Stimulated activated effector memory CD8-positive, alpha-beta T cell treated with anti-CD3 and anti-CD28 coated beads, Interleukin-12 subunit alpha, Interleukin-12 subunit beta, amount 100 ng/mL, for 72 hours (primary cell): ENCODE measurements around the gene MTCL1.

Experiments
- ATAC-seq: fragments of 150-1000 bp; cut with Tn5 transposase; 2 replicates; pipeline ENCODE4 v1.10.0; 2021
- DNase-seq, 2 donors: peaks; one replicate each; pipeline ENCODE4 v3.0.0; 2021 to 2022; ENCODE audit warnings: low spot score in 2 of 2
- H3K27ac Mint-ChIP-seq: one replicate; pipeline ENCODE4 v1.8.0; 2022; ENCODE audit warnings: mild to moderate bottlenecking, mixed read lengths
- H3K36me3 Mint-ChIP-seq: one replicate; pipeline ENCODE4 v1.8.0; 2022; ENCODE audit warnings: mild to moderate bottlenecking, mixed read lengths
- H3K4me1 Mint-ChIP-seq: one replicate; pipeline ENCODE4 v1.8.0; 2022; ENCODE audit warnings: mixed read lengths
- H3K4me3 Mint-ChIP-seq: one replicate; pipeline ENCODE4 v1.8.0; 2022; ENCODE audit warnings: mild to moderate bottlenecking, mixed read lengths
- H3K9me3 Mint-ChIP-seq: one replicate; pipeline ENCODE4 v1.8.0; 2022; ENCODE audit warnings: mixed read lengths

The MTCL1 gene

GRCh38 chr18:8860845-8861642, 155.7 kb downstream of the MTCL1 start:
- DNase-seq: no peak
- Mint-ChIP-seq H3K9me3 (no peaks in the 10 kb centered on the region), H3K36me3 (no peaks in the 10 kb centered on the region), H3K4me1 (no peaks in the 10 kb centered on the region), H3K4me3 (no peak overlapping the region), H3K27ac (no peak overlapping the region)
- no peak for ATAC-seq

DNA sequence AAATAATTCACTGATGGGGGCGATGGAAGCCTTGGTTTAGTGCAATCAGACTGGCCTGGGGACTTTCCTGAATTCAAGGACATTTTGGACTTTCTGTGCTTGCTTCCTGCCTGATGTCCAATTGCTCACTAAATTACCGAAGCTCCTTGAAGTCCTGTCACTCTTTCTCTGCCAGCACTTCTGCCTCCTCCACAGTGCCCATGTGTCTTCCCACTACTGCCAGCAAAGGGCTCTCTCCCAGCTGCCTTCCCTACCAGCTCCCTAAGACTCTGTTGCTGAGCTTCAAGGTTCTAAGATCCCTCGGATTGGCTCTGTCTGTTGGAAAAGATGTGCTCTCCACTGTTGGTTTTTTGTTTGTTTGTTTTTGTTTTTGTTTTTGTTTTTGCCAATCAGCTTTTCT, 158.1 kb downstream of the MTCL1 start:
- no peaks in the 10 kb centered on the region for H3K4me1 Mint-ChIP-seq
- H3K9me3 Mint-ChIP-seq: no peaks in the 10 kb centered on the region
- H3K4me3 Mint-ChIP-seq: no peak overlapping the region
- DNase-seq (no peak), ATAC-seq (no peak)
- H3K36me3 Mint-ChIP-seq: no peaks in the 10 kb centered on the region
- no peak overlapping the region for H3K27ac Mint-ChIP-seq

GRCh38 chr18:8865934-8866333, 160.6 kb downstream of the MTCL1 start:
- Mint-ChIP-seq H3K36me3 (no peaks in the 10 kb centered on the region), H3K27ac (no peak overlapping the region), H3K9me3 (no peaks in the 10 kb centered on the region), H3K4me3 (no peak overlapping the region), H3K4me1 (no peaks in the 10 kb centered on the region)
- ATAC-seq (no peak), DNase-seq (no peak)

DNA sequence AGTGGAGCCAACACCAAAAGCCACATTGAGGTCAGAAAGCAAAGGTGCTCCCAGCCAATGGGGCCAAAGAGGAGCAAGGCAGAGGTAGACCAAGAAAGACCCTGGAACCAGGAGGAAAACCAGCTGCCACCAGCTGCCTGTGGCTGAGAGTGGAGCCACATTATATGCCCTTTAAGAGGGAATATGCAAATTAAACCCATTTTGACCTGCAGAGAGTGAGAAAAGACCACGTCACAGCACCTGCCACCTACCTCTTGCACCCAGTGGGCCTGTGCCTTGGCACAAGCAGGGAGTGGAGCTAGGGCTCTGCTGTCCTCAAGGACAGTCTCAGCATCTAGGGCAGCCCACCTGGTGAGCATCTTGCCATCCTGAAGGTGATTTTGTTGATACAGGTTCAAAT, 161.3 kb downstream of the MTCL1 start:
- Mint-ChIP-seq H3K27ac (no peak overlapping the region), H3K4me3 (no peak overlapping the region), H3K36me3 (no peaks in the 10 kb centered on the region), H3K9me3 (no peaks in the 10 kb centered on the region), H3K4me1 (no peaks in the 10 kb centered on the region)
- DNase-seq: no peak
- no peak for ATAC-seq

DNA sequence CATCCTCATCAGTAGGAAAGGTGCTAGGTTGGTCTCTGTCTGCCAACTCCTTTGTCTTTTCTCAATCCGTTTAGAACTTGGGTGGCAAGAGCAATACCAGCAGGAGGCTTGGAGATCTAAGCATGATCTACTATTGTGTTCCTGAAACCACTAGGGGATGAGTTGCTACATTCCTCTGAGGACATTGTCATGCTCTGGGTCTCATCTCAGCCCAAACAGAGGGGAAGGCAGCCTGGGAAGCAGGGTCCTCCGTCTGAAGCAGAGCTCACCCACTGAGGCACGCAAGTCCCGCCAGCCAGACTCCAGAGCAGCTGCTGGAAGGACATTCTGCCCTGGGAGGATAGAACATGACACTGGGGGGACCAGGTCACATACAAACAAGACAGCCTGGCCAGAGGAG, 162.9 kb downstream of the MTCL1 start:
- Mint-ChIP-seq H3K9me3 (no peaks in the 10 kb centered on the region), H3K36me3 (no peaks in the 10 kb centered on the region), H3K4me1 (no peaks in the 10 kb centered on the region), H3K4me3 (no peak overlapping the region), H3K27ac (no peak overlapping the region)
- DNase-seq: no peak
- ATAC-seq: no peak

- ATAC-seq: no peak
- no peak for DNase-seq
- H3K9me3 Mint-ChIP-seq: no peaks in the 10 kb centered on the region
- H3K4me1 Mint-ChIP-seq: no peaks in the 10 kb centered on the region
- H3K4me3 Mint-ChIP-seq: no peak overlapping the region
- no peak overlapping the region for H3K27ac Mint-ChIP-seq
- no peaks in the 10 kb centered on the region for H3K36me3 Mint-ChIP-seq
These were observed 163.5 kb downstream of the MTCL1 start for GRCh38 chr18:8868779-8869415.

DNA sequence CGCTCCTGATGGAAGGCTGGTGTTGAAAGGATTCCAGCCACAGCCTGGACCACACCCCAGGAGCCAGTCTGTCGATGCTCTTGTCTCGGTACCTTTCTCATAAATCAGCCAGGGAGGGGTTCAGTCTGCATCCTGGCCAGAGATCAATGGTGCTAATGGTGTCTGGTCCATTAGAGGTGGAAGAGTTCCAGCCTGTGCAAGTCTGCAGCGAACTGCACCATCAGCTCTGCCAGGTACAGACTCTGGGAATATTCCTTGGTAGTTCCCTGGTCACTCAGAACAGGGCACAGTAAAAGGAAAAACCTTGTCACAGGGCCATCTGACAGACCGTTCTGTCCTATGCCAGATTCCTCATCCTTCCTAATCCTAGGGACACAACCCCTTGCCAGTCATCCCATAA, 164.3 kb downstream of the MTCL1 start:
- H3K9me3 Mint-ChIP-seq: no peaks in the 10 kb centered on the region
- H3K36me3 Mint-ChIP-seq: no peaks in the 10 kb centered on the region
- no peak for DNase-seq
- no peaks in the 10 kb centered on the region for H3K4me1 Mint-ChIP-seq
- no peak overlapping the region for H3K27ac Mint-ChIP-seq
- no peak overlapping the region for H3K4me3 Mint-ChIP-seq
- no peak for ATAC-seq

DNA sequence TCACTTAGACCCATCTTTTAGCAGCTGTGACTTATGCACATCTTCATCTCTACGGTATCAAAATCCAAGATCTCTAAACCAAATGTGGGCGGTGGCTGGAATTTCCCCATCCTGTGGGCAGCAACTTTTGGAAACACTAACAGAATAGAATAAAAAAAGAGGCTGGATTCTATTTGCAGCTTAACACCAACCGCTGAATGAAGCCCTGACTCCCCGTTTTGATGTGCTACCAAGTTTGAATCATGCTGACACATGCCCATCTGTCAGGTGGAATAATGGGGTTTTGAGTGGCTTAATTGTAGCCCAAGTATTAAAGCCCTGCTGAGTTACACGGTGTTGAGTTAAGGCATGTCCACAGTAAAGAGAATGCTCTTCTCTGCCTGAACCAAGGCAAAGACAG, 165.2 kb downstream of the MTCL1 start:
- no peaks in the 10 kb centered on the region for H3K9me3 Mint-ChIP-seq
- no peaks in the 10 kb centered on the region for H3K4me1 Mint-ChIP-seq
- ATAC-seq (no peak), DNase-seq (no peak)
- no peak overlapping the region for H3K4me3 Mint-ChIP-seq
- H3K36me3 Mint-ChIP-seq: no peaks in the 10 kb centered on the region
- no peak overlapping the region for H3K27ac Mint-ChIP-seq

DNA sequence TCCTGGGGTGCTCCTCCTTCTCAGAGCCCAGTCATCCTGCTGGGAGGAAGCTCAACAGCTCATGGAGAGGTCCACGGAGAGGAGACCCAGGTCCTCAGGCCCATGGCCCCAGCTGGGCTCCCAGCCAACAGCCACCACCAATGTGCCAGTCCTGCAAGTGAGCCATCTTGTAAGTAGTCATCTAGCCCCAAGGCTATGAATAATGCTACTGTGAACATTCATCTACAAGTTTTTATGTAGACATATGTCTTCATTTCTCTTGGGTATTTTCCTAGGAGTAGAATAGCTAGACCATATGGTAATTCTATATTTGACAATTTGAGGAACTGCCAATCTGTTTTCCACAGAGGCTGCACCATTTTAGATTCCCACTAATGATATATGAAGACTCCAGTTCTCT, 166.1 kb downstream of the MTCL1 start:
- DNase-seq (no peak), ATAC-seq (no peak)
- Mint-ChIP-seq H3K36me3 (no peaks in the 10 kb centered on the region), H3K9me3 (no peaks in the 10 kb centered on the region), H3K27ac (no peak overlapping the region), H3K4me1 (no peaks in the 10 kb centered on the region), H3K4me3 (no peak overlapping the region)

DNA sequence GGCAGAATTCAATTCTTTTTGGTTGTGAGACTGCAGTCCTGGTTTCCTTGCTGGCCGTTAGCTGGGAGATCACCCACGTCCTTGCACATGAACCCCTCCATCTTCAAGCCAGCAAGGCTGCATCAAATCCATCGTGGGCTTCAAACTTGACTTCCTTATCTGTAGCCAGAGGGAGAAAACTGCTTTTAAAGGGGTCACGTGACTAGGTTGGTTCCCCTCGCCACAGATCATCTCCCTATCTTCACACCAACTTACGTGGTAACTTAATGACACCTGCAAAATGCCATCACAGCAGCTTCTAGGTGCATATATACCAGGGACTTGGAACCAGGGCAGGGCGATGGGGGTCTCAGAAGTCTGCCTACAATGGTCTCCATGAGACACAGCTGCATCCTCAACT, 169.5 kb downstream of the MTCL1 start:
- no peak overlapping the region for H3K27ac Mint-ChIP-seq
- no peak for DNase-seq
- no peaks in the 10 kb centered on the region for H3K36me3 Mint-ChIP-seq
- ATAC-seq: no peak
- no peak overlapping the region for H3K4me3 Mint-ChIP-seq
- no peaks in the 10 kb centered on the region for H3K4me1 Mint-ChIP-seq
- H3K9me3 Mint-ChIP-seq: no peaks in the 10 kb centered on the region

DNA sequence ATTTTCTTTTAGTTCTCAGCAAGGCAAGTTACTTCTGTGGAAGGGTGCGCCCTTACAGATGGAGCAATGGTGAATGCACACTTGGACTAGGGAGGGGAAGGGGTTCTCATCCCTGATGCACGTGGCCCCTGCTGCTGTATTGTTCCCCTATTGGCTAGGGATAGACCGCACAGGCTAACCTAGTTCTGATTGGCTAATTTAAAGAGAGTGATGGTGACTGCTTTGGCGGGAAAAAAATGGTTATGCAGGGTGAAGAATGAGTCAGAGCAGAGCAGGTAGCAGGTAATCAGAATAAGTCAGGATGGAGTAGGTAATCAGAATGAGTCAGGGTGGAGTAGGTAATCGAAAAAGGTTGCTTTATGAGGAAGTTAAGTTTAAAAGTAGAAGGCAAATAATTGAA, 171.5 kb downstream of the MTCL1 start:
- ATAC-seq (no peak), DNase-seq (no peak)
- H3K4me3 Mint-ChIP-seq: no peak overlapping the region
- no peaks in the 10 kb centered on the region for H3K4me1 Mint-ChIP-seq
- H3K27ac Mint-ChIP-seq: no peak overlapping the region
- no peaks in the 10 kb centered on the region for H3K36me3 Mint-ChIP-seq
- H3K9me3 Mint-ChIP-seq: peaks cover 6% of the 10 kb centered on the region

GRCh38 chr18:8881103-8881502, 175.7 kb downstream of the MTCL1 start:
- Mint-ChIP-seq H3K9me3 (peaks cover 15% of the 10 kb centered on the region), H3K27ac (no peak overlapping the region), H3K4me3 (no peak overlapping the region), H3K36me3 (no peaks in the 10 kb centered on the region), H3K4me1 (no peaks in the 10 kb centered on the region)
- ATAC-seq: no peak
- DNase-seq: no peak
